IMR-90 (cell line): ENCODE measurements around the gene JPT2. TPM values are rescaled to one million over a fixed set of nuclear protein-coding genes. Genes with fewer than 3 reads are reported as not detected.
A peak's percentile ranks its signal among the peaks of the same experiment; 100 is the strongest.

ENCODE experiments used
- ATAC-seq: fragments of 200-7000 bp; cut with Tn5 transposase; 2 replicates; pipeline ENCODE4 v1.9.1; 2020; ENCODE audit warnings: low read depth, mild to moderate bottlenecking, moderate library complexity
- BruUV-seq: library from RNA; stranded (reverse); fragments of 400-500 nt; replicated peaks from 2 replicates; lab custom pipeline; 2021; lab: Mats Ljungman, UMichigan
- CTCF ChIA-PET: fragments of 300-600 bp; formaldehyde crosslinking; extraction: SDS; loops from one replicate; lab custom pipeline; 2021; ENCODE audit warnings: antibody characterized with exemption; lab: Yijun Ruan, JAX
- POLR2A ChIA-PET: fragments of 300-600 bp; sonication (Branson Sonifier 250); formaldehyde crosslinking; loops from one replicate; lab custom pipeline; 2022; ENCODE audit warnings: antibody characterized with exemption; ENCODE audit not compliant: unreplicated experiment; lab: Charles Lee
- DNase-seq: peaks from one replicate; pipeline ENCODE4 v3.0.0; 2013
- H2AFZ ChIP-seq: replicated peaks from 2 replicates; pipeline ENCODE3; 2013; ENCODE audit warnings: low read length, mild to moderate bottlenecking; ENCODE audit not compliant: poor library complexity
- H2AK5ac ChIP-seq: 2 replicates; pipeline ENCODE4 v1.6.1; 2013; ENCODE audit warnings: low read depth, low read length, inconsistent platforms
- H2AK9ac ChIP-seq: replicated peaks from 2 replicates; pipeline ENCODE3; 2013; ENCODE audit warnings: mild to moderate bottlenecking, low read depth, low read length, moderate library complexity; ENCODE audit not compliant: poor library complexity
- H2BK120ac ChIP-seq: 2 replicates; pipeline ENCODE4 v1.6.1; 2013; ENCODE audit warnings: low read depth, low read length, inconsistent platforms
- H2BK15ac ChIP-seq: 3 replicates; pipeline ENCODE4 v1.6.1; 2013; ENCODE audit warnings: low read depth, low read length, inconsistent platforms
- H2BK20ac ChIP-seq: 2 replicates; pipeline ENCODE4 v1.6.1; 2013; ENCODE audit warnings: low read depth, mild to moderate bottlenecking, inconsistent platforms, low read length, moderate library complexity
- H2BK5ac ChIP-seq: 2 replicates; pipeline ENCODE4 v1.6.1; 2013; ENCODE audit warnings: mild to moderate bottlenecking, low read depth, low read length, inconsistent platforms; ENCODE audit not compliant: poor library complexity, severe bottlenecking
- H3K14ac ChIP-seq: replicated peaks from 2 replicates; pipeline ENCODE4 v1.6.1; 2013; ENCODE audit warnings: low read depth, low read length, inconsistent platforms
- H3K18ac ChIP-seq: 2 replicates; pipeline ENCODE4 v1.6.1; 2013; ENCODE audit warnings: low read depth, low read length, control low read depth
- H3K23ac ChIP-seq: 2 replicates; pipeline ENCODE4 v1.6.1; 2013; ENCODE audit warnings: low read depth, low read length, inconsistent platforms
- H3K27ac ChIP-seq: 2 replicates; pipeline ENCODE4 v1.5.1; 2013; ENCODE audit warnings: mild to moderate bottlenecking, control low read depth, low read length; ENCODE audit not compliant: insufficient read depth
- H3K27me3 ChIP-seq: 2 replicates; pipeline ENCODE4 v1.6.1; 2013; ENCODE audit warnings: low read length; ENCODE audit not compliant: control insufficient read depth, insufficient read depth
- H3K36me3 ChIP-seq: 2 replicates; pipeline ENCODE4 v1.6.1; 2013; ENCODE audit warnings: low read length, mixed read lengths; ENCODE audit not compliant: control insufficient read depth, insufficient read depth
- H3K4ac ChIP-seq: 2 replicates; pipeline ENCODE4 v1.6.1; 2013; ENCODE audit warnings: low read depth, low read length, inconsistent platforms
- H3K4me1 ChIP-seq: 2 replicates; pipeline ENCODE4 v1.6.1; 2013; ENCODE audit warnings: low read length, mixed read lengths; ENCODE audit not compliant: control insufficient read depth, insufficient read depth
- H3K4me2 ChIP-seq: 2 replicates; pipeline ENCODE4 v1.6.1; 2013; ENCODE audit warnings: low read depth, mild to moderate bottlenecking, control low read depth, low read length, moderate library complexity
- H3K4me3 ChIP-seq: 2 replicates; pipeline ENCODE4 v1.5.1; 2013; ENCODE audit warnings: low read depth, mild to moderate bottlenecking, control low read depth, low read length, moderate library complexity; ENCODE audit not compliant: insufficient read depth
- H3K56ac ChIP-seq: 2 replicates; pipeline ENCODE4 v1.6.1; 2013; ENCODE audit warnings: low read length, inconsistent platforms; ENCODE audit not compliant: insufficient read depth; ENCODE audit errors: extremely low read depth
- H3K79me1 ChIP-seq, 2 experiments: 2 replicates each; pipeline ENCODE4 v1.6.1; 2013; ENCODE audit warnings: low read length in 2 of 2, inconsistent platforms in 1 of 2, low read depth in 1 of 2
- H3K9ac ChIP-seq: 2 replicates; pipeline ENCODE4 v1.6.1; 2013; ENCODE audit warnings: low read depth, low read length, control low read depth
- H3K9me1 ChIP-seq: 2 replicates; pipeline ENCODE4 v1.6.1; 2013; ENCODE audit warnings: low read length, inconsistent platforms; ENCODE audit not compliant: insufficient read depth
- H3K9me3 ChIP-seq: 2 replicates; pipeline ENCODE4 v1.6.1; 2013; ENCODE audit warnings: low read length; ENCODE audit not compliant: control insufficient read depth, insufficient read depth
- H4K20me1 ChIP-seq: 2 replicates; pipeline ENCODE4 v1.6.1; 2013; ENCODE audit warnings: low read length, inconsistent platforms; ENCODE audit not compliant: insufficient read depth
- H4K5ac ChIP-seq: 2 replicates; pipeline ENCODE4 v1.6.1; 2013; ENCODE audit warnings: mild to moderate bottlenecking, low read depth, low read length, control low read depth
- H4K8ac ChIP-seq, 2 experiments: 2 replicates each; pipeline ENCODE4 v1.6.1; 2013; ENCODE audit warnings: low read depth in 2 of 2, low read length in 2 of 2, control low read depth in 1 of 2, inconsistent platforms in 1 of 2
- H4K91ac ChIP-seq: 2 replicates; pipeline ENCODE4 v1.6.1; 2013; ENCODE audit warnings: low read depth, low read length, inconsistent platforms; ENCODE audit not compliant: insufficient read depth
- BHLHE40 ChIP-seq: fragments of 150-350 bp; IDR thresholded peaks from 2 replicates; pipeline ENCODE4 v1.6.1; 2016; ENCODE audit warnings: mild to moderate bottlenecking, low read depth, low read length
- FOS ChIP-seq: fragments of 150-350 bp; IDR thresholded peaks from 2 replicates; pipeline ENCODE4 v1.6.1; 2016; ENCODE audit warnings: low read depth, low read length
- MXI1 ChIP-seq: IDR thresholded peaks from 2 replicates; pipeline ENCODE4 v1.6.1; 2012; ENCODE audit warnings: low read depth, mild to moderate bottlenecking, low read length, moderate library complexity, borderline replicate concordance
- NFE2L2 ChIP-seq: fragments of 150-350 bp; IDR thresholded peaks from 2 replicates; pipeline ENCODE4 v1.6.1; 2016; ENCODE audit warnings: low read depth, mild to moderate bottlenecking, low read length
- RAD21 ChIP-seq: IDR thresholded peaks from 2 replicates; pipeline ENCODE4 v1.6.1; 2012; ENCODE audit warnings: low read length, improper control_type of control experiment
- SMC3 ChIP-seq: fragments of 150-350 bp; IDR thresholded peaks from 2 replicates; pipeline ENCODE4 v1.6.1; 2016; ENCODE audit warnings: low read depth, mild to moderate bottlenecking, antibody characterized with exemption, low read length, moderate library complexity
- WGBS, 2 experiments: methylation state at CpG; one replicate each; pipeline versions ENCODE4 v1.1.5 to v1.1.7; 2013; ENCODE audit warnings: missing lambda C conversion rate in 2 of 2; ENCODE audit not compliant: insufficient read length in 1 of 2; ENCODE audit errors: extremely low coverage in 2 of 2; 5-methylcytosine and 5-hydroxymethylcytosine counted together
- dilution Hi-C: fragments of 300-500 bp; cut with HindIII; formaldehyde crosslinking; loops from one replicate; pipeline ENCODE4 v1.14.3; 2018; ENCODE audit warnings: low sequenced_read_pairs; ENCODE audit not compliant: unreplicated experiment
- in situ Hi-C: fragments of 300-500 bp; cut with MboI; formaldehyde crosslinking; loops from 3 replicates; pipeline ENCODE4 v1.14.3; 2019; ENCODE audit warnings: low sequenced_read_pairs, inconsistent platforms, mixed read lengths
- intact Hi-C: fragments of 100-400 bp; cut with micrococcal nuclease; formaldehyde crosslinking; loops from 2 replicates; pipeline ENCODE4 v1.10.0; 2022
- polyA plus RNA-seq, 3 experiments: library from polyadenylated mRNA; depleted of rRNA; stranded (reverse); fragments of >200 nt; gene quantifications; 2 replicates each; pipeline ENCODE4 v1.2.3, GENCODE V29; 2012; ENCODE audit warnings: low replicate concordance in 1 of 3
- total RNA-seq: library from RNA; depleted of rRNA; stranded (reverse); fragments of >200 nt; gene quantifications from 2 replicates; pipeline ENCODE4 v1.2.3, GENCODE V29; 2012

JPT2 gene
- total and polyA plus RNA-seq, 2 of the 4 experiments (the other 2 are of a cell fraction): 40.0 to 41.5 TPM

DNA sequence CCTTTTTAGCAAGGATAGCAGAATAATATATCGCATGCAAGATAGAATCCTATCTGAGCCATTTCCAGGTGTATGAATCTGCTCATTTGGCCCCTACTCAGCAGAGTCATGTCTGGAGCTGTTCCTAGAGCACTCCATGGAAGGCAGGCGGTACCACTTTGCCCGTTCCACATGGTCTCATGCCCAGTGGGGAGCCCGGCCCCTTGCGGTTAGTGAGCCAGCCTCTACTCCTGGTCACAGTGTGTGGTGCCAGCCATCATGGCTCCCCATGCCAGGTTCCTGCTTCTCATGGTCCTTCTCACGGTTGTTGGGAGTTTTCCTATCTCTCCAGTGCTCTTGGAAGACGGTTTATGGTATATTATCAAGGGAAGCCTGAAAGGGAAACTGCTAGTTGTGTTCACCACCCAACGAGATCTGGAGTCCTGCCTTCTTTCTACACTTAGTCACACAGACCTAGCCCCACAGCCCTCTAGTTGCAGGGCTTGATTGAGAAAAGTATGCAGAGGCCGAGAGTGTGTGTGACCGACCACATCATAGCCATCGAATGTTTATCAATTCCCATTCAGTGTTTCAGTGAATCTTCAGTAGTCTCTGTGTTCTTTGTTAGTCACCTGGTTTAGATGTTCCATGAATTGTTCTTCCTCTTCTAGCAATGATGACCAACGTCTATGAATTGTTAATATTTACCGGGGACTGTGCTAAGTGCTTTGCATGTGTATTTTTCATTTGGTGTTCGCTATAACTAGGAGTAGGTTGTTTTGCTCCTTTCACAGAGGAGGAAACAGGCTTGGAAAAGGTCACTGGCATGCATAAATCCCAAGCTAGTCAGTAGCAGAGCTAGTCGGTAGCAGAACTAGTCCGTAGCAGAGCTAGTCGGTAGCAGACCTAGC is 9.6 kb downstream of the JPT2 start:
- Histone ChIP-seq H3K4me2 (no peak overlapping the region), H3K9me1 (peaks cover 5% of the 10 kb centered on the region; the same call in 1 of the 2 replicates), H3K79me1 (peaks cover 37 to 79% of the 10 kb centered on the region in 2 experiments), H3K9me3 (no peaks in the 10 kb centered on the region; the same call in 1 of the 2 replicates), H2BK20ac (no peak overlapping the region), H4K20me1 (peaks cover 40% of the 10 kb centered on the region), H3K9ac (no peak overlapping the region), H2AFZ (no peak overlapping the region), H3K18ac (no peak overlapping the region), H2BK15ac (no peak overlapping the region), H2AK9ac (no peak overlapping the region), H2AK5ac (no peak overlapping the region), H3K14ac (no peak overlapping the region), H3K56ac (no peak overlapping the region), H3K27me3 (no peaks in the 10 kb centered on the region), H2BK5ac (peak overlapping the region; percentile 30), H2BK120ac (no peak overlapping the region), H3K4ac (no peak overlapping the region), H3K4me1 (peaks cover 10% of the 10 kb centered on the region), H4K5ac (no peak overlapping the region), H3K23ac (no peak overlapping the region), H3K4me3 (no peak overlapping the region), H3K27ac (no peak overlapping the region), H4K8ac (no peak overlapping the region), H4K91ac (no peak overlapping the region), H3K36me3 (peaks cover 23% of the 10 kb centered on the region)
- intact Hi-C loops: no loop called here
- 95% methylated on average over 4 of the region's 17 CpGs; no CpG with 5 or more reads in 1 of the 2 experiments for WGBS, 2 experiments
- ChIA-PET CTCF (no interaction called here), POLR2A (no interaction called here)
- dilution Hi-C loops: no loop called here
- in situ Hi-C loops: no loop called here
- BruUV-seq: no TSS peak
- ATAC-seq (no peak), DNase-seq (no peak)
- TF ChIP-seq BHLHE40 (no peak), FOS (no peak), NFE2L2 (no peak), RAD21 (no peak), MXI1 (no peak), SMC3 (no peak)
